ENCODE data around the gene LCN6. TPM values are rescaled to one million over a fixed set of nuclear protein-coding genes. Genes with fewer than 3 reads are reported as not detected.
A peak's percentile ranks its signal among the peaks of the same experiment; 100 is the strongest.
"Not testable (repeated sequence)": the region's sequence is repeated elsewhere in the genome, so short reads cannot be mapped to it uniquely, and the experiment has no call there.

Gene LCN6, protein sequence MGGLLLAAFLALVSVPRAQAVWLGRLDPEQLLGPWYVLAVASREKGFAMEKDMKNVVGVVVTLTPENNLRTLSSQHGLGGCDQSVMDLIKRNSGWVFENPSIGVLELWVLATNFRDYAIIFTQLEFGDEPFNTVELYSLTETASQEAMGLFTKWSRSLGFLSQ
- 1 to 10 TPM; 1.0 to 8.5 (median 4.7) TPM for total RNA-seq
- long read RNA-seq, donor 1, partial matches to known transcripts, result 0 of 2 reads
- long read RNA-seq, donor 1, other reads (novel, unspliced or antisense), result 1 of 2 reads
- long read RNA-seq, donor 2, partial matches to known transcripts, result 1 of 5 reads
- long read RNA-seq, donor 2, other reads (novel, unspliced or antisense), result 2 of 5 reads

DNA sequence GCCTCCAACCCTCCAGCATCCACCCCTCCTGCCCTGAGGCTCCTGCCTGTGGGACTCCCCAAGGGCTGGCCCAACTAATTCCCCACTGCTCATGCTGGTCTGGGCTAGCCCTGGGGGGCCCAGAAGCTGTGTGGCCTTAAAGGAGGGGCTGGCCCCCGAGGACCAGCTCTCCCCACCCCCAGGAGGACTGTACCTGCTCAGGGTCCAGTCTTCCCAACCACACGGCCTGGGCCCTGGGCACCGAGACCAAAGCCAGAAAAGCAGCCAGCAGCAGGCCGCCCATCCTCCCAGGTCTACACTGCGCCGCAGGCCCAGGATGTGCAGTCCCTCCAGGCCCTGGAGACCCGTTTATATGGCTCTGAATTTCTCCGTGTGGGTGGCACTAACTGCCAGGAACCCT is at the start of gene LCN6:
LCN6 (minus strand) TSS at position 325 of the 400 bp plus-strand sequence; CDS start at position 283, 42 bp downstream.
- Histone ChIP-seq H3K36me3 (ENCODE audit: low read depth) (no peaks in the 10 kb centered on the region), H3K4me3 (no peak within 1 kb of the TSS), H3K4me1 (ENCODE audit: low read depth) (no peaks in the 10 kb centered on the region), H3K9me3 (no peaks in the 10 kb centered on the region)
- no peak for ATAC-seq
- intact Hi-C loops (cut with DNase I, micrococcal nuclease), result no loop called here
- TF ChIP-seq, protein P1, sequence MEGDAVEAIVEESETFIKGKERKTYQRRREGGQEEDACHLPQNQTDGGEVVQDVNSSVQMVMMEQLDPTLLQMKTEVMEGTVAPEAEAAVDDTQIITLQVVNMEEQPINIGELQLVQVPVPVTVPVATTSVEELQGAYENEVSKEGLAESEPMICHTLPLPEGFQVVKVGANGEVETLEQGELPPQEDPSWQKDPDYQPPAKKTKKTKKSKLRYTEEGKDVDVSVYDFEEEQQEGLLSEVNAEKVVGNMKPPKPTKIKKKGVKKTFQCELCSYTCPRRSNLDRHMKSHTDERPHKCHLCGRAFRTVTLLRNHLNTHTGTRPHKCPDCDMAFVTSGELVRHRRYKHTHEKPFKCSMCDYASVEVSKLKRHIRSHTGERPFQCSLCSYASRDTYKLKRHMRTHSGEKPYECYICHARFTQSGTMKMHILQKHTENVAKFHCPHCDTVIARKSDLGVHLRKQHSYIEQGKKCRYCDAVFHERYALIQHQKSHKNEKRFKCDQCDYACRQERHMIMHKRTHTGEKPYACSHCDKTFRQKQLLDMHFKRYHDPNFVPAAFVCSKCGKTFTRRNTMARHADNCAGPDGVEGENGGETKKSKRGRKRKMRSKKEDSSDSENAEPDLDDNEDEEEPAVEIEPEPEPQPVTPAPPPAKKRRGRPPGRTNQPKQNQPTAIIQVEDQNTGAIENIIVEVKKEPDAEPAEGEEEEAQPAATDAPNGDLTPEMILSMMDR (IDR thresholded peaks at IDR 0.05), result no peak
- peak in 2 of 3 donors; percentile 14 to 43 for DNase-seq

DNA sequence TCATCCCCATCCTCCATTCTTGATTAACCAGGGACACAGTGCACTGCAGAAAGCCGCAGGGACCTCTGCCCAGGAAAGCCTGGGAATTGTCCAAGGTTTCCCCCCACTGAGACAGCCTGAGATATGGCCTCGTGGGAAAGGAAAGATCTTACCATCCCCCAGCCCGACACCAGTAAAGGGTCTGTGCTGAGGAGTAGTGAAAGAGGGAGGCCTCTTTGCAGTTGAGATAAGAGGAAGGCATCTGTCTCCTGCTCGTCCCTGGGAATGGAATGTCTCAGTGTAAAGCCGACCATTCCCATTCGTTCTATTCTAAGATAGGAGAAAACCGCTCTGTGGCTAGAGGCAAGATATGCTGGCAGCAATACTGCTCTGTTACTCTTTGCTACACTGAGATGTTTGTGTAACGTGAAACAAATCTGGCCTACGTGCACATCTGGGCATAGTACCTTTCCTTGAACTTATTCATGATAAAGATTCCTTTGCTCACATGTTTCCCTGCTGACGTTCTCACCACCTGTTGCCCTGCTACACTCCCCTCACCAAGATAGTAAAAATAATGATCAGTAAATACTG is 48.5 kb upstream of the LCN6 start:
- peaks cover 59% of the 10 kb centered on the region for H3K4me1 ChIP-seq (ENCODE audit: low read depth)
- intact Hi-C loops (cut with DNase I, micrococcal nuclease); DNase-seq; ATAC-seq; H3K4me3 ChIP-seq; H3K36me3 ChIP-seq (ENCODE audit: low read depth); H3K9me3 ChIP-seq: not testable (repeated sequence)

DNA sequence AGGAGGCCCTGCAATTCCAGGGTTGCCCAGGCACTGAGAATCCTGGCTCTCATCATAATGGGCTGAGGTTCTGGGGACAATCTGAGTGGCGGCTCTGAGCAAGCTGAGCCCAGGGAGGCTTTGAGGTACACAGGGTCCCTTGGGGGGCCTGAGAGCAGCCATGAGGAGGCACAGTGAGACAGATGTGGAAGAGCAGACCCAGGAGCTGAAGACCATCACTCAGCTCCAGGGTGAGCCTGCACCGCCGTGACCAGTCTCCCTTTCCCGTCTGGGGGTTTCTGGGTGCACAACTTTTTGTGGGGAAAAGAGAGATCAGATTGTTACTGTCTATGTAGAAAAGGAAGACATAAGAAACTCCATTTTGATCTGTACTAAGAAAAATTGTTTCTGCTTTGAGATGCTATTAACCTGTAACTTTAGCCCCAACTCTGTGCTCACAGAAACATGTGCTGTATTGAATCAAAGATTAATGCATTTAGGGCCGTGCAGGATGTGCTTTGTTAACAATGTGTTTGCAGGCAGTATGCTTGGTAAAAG is 48.0 kb upstream of the LCN6 start, which contains the start of gene CCDC183:
CCDC183 (plus strand) TSS at position 101 of the 537 bp plus-strand sequence; CDS start at position 161, 60 bp downstream.
- intact Hi-C loops (cut with DNase I, micrococcal nuclease), result no loop called here
- ATAC-seq, result no peak
- no peaks in the 10 kb centered on the region for H3K36me3 ChIP-seq (ENCODE audit: low read depth)
- no peak for DNase-seq
- H3K4me3 ChIP-seq, result no peak within 1 kb of the TSS
- TF ChIP-seq, protein P1 (IDR thresholded peaks at IDR 0.05), result no peak
- peaks cover 60% of the 10 kb centered on the region for H3K4me1 ChIP-seq (ENCODE audit: low read depth)
- H3K9me3 ChIP-seq, result no peaks in the 10 kb centered on the region

DNA sequence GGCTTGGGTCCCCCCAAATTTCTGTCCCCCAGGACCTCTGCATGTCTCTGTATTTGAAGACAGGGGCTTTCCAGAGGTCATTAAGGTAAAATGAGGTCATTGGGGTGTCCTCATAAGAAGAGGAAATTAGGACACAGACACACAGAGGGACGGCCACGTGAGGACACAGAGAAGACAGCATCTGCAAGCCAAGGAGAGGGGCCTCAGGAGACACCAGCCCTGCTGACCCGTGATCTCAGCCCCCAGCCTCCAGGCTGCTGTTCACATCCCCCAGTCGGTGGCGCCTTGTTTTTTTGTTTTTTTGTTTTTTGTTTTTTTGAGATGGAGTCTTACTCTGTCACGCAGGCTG is 46.6 kb upstream of the LCN6 start:
- no peak overlapping the region for H3K4me3 ChIP-seq
- H3K4me1 ChIP-seq (ENCODE audit: low read depth), result peaks cover 57% of the 10 kb centered on the region
- no peaks in the 10 kb centered on the region for H3K9me3 ChIP-seq
- no peak for DNase-seq
- intact Hi-C loops (cut with DNase I, micrococcal nuclease), result no loop called here
- peaks cover 3% of the 10 kb centered on the region for H3K36me3 ChIP-seq (ENCODE audit: low read depth)
- ATAC-seq, result no peak
- TF ChIP-seq, protein P1 (IDR thresholded peaks at IDR 0.05), result no peak

DNA sequence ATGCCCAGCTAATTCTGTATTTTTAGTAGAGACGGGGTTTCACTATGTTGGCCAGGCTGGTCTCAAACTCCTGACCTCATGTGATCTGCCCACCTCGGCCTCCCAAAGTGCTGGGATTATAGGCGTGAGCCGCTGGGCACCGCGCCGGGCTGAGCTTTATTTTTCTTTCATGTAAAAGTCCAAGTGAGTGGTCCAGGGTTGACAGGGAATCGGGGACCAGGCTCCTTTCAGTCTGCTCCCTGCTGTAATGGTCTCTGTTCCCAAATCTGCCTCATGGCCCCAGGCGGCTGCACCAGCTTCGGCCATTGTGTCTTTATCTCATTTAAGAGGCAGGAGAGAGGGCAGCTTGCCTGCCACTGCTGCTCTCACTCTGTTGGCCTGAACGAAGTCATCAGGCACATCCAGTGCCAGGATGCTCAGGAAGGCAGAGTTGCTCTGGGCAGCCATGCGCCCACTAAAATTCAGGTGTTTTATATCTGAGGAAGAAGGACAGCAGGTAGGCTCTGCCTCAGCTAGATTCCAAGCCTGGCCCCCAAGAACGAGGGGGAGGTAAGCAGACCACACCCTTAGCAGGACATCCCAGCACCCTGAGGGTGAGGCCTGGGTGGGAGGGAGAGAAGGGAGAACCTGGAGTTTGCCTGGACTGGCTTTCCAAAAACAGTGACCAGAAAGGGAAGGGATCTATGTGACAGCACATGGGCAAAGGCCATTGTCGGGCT is 46.1 kb upstream of the LCN6 start:
- no peaks in the 10 kb centered on the region for H3K9me3 ChIP-seq
- intact Hi-C loops (cut with DNase I, micrococcal nuclease), result no loop called here
- peaks cover 3% of the 10 kb centered on the region for H3K36me3 ChIP-seq (ENCODE audit: low read depth)
- TF ChIP-seq, protein P1 (IDR thresholded peaks at IDR 0.05), result no peak
- DNase-seq, result no peak
- no peak overlapping the region for H3K4me3 ChIP-seq
- H3K4me1 ChIP-seq (ENCODE audit: low read depth), result peaks cover 57% of the 10 kb centered on the region
- ATAC-seq, result no peak
